Measurements from ENCODE around the gene GYS2.

DNA sequence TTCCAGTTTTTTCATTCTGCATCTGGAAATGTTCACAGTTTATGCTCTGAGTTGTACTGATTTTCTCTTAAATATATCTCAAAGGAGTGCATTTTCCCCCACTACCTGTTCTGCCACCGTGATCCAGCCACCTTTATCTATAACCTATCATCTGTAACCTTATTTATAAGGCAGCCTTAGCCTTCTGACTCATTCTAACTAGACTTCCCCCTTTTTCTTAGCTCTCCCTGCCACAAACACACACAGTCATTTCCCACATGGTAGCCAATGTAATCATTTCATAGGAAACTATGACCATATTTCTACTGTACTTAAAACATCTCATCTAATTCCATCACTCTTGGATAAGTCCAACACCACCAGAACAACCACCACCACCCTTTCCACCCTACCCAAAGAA lies 10.8 kb upstream of the GYS2 start:
- TF ChIP-seq, protein P1, sequence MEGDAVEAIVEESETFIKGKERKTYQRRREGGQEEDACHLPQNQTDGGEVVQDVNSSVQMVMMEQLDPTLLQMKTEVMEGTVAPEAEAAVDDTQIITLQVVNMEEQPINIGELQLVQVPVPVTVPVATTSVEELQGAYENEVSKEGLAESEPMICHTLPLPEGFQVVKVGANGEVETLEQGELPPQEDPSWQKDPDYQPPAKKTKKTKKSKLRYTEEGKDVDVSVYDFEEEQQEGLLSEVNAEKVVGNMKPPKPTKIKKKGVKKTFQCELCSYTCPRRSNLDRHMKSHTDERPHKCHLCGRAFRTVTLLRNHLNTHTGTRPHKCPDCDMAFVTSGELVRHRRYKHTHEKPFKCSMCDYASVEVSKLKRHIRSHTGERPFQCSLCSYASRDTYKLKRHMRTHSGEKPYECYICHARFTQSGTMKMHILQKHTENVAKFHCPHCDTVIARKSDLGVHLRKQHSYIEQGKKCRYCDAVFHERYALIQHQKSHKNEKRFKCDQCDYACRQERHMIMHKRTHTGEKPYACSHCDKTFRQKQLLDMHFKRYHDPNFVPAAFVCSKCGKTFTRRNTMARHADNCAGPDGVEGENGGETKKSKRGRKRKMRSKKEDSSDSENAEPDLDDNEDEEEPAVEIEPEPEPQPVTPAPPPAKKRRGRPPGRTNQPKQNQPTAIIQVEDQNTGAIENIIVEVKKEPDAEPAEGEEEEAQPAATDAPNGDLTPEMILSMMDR (IDR thresholded peaks at IDR 0.05), result no peak
- no peak for TF ChIP-seq POLR2A (IDR thresholded peaks at IDR 0.05)
